Measurements from ENCODE around the gene NHLRC2.

NHLRC2 gene

GRCh38 chr10:113911113-113911512 lies 56.7 kb downstream of the NHLRC2 start:
- DNase-seq (ENCODE audit: low read depth) = no peak

- DNase-seq (ENCODE audit: low read depth) = no peak
Observed at GRCh38 chr10:113911839-113912238, 57.4 kb downstream of the NHLRC2 start.

GRCh38 chr10:113912582-113912981 lies 58.1 kb downstream of the NHLRC2 start:
- DNase-seq (ENCODE audit: low read depth) = no peak

- no peak for DNase-seq (ENCODE audit: low read depth)
Observed at GRCh38 chr10:113914956-113915355, 60.5 kb downstream of the NHLRC2 start.

- no peak for DNase-seq (ENCODE audit: low read depth)
Observed at GRCh38 chr10:113915540-113915939, 61.1 kb downstream of the NHLRC2 start.

- DNase-seq (ENCODE audit: low read depth) = no peak
Observed at GRCh38 chr10:113916053-113916452, 61.6 kb downstream of the NHLRC2 start.

- no peak for DNase-seq (ENCODE audit: low read depth)
Observed at GRCh38 chr10:113917636-113918035, 63.2 kb downstream of the NHLRC2 start.

- no peak for DNase-seq (ENCODE audit: low read depth)
Observed at GRCh38 chr10:113920114-113920513, 65.7 kb downstream of the NHLRC2 start.

- no peak for DNase-seq (ENCODE audit: low read depth)
Observed at GRCh38 chr10:113920875-113921274, 66.4 kb downstream of the NHLRC2 start.

GRCh38 chr10:113921561-113922370 lies 67.3 kb downstream of the NHLRC2 start:
- no peak for DNase-seq (ENCODE audit: low read depth)

- DNase-seq (ENCODE audit: low read depth) = no peak
Observed at GRCh38 chr10:113922787-113923570, 68.5 kb downstream of the NHLRC2 start.

- DNase-seq (ENCODE audit: low read depth) = no peak
Observed at GRCh38 chr10:113924186-113924585, 69.7 kb downstream of the NHLRC2 start.

GRCh38 chr10:113924664-113925063 lies 70.2 kb downstream of the NHLRC2 start:
- DNase-seq (ENCODE audit: low read depth) = no peak

GRCh38 chr10:113927440-113927839 lies 73.0 kb downstream of the NHLRC2 start:
- no peak for DNase-seq (ENCODE audit: low read depth)

- no peak for DNase-seq (ENCODE audit: low read depth)
Observed at GRCh38 chr10:113928830-113929229, 74.4 kb downstream of the NHLRC2 start.

GRCh38 chr10:113929522-113929921 lies 75.1 kb downstream of the NHLRC2 start:
- DNase-seq (ENCODE audit: low read depth) = no peak

GRCh38 chr10:113930482-113931057 lies 76.1 kb downstream of the NHLRC2 start:
- DNase-seq (ENCODE audit: low read depth) = no peak

- DNase-seq (ENCODE audit: low read depth) = no peak
Observed at GRCh38 chr10:113932854-113933253, 78.4 kb downstream of the NHLRC2 start.

GRCh38 chr10:113933894-113934532 lies 79.6 kb downstream of the NHLRC2 start:
- no peak for DNase-seq (ENCODE audit: low read depth)

GRCh38 chr10:113937258-113937657 lies 82.8 kb downstream of the NHLRC2 start:
- no peak for DNase-seq (ENCODE audit: low read depth)

- DNase-seq (ENCODE audit: low read depth) = no peak
Observed at GRCh38 chr10:113937756-113938155, 83.3 kb downstream of the NHLRC2 start.

GRCh38 chr10:113939212-113939860 lies 84.9 kb downstream of the NHLRC2 start:
- no peak for DNase-seq (ENCODE audit: low read depth)

Data from stimulated activated CD8-positive, alpha-beta memory T cell treated with anti-CD3 and anti-CD28 coated beads, Interleukin-15, amount 100 ng/mL, for 1 hour (primary cell).